DOHH2 (cell line): ENCODE data around the gene ABHD17B.

Source experiments
- H3F3A ChIP-seq: fragments of 200-600 bp; sonication (generic), shearing (Covaris generic); 2 replicates; pipeline ENCODE4 v1.6.0; 2016; ENCODE audit warnings: antibody characterized with exemption, mild to moderate bottlenecking; ENCODE audit not compliant: control insufficient read depth, insufficient read depth
- H3K27ac ChIP-seq: fragments of 200-600 bp; sonication (generic); 2 replicates; pipeline ENCODE4 v1.5.1; 2014; ENCODE audit warnings: low read depth, mild to moderate bottlenecking, low read length, moderate library complexity
- H3K27me3 ChIP-seq: fragments of 200-600 bp; sonication (generic); 2 replicates; pipeline ENCODE4 v1.6.1; 2014; ENCODE audit warnings: mild to moderate bottlenecking, low read length, mixed read lengths; ENCODE audit not compliant: control insufficient read depth
- H3K36me3 ChIP-seq: fragments of 200-600 bp; sonication (generic); 2 replicates; pipeline ENCODE4 v1.6.1; 2014; ENCODE audit warnings: mild to moderate bottlenecking, low read length, moderate library complexity, mixed read lengths; ENCODE audit not compliant: control insufficient read depth
- H3K4me1 ChIP-seq: fragments of 200-600 bp; sonication (generic); 2 replicates; pipeline ENCODE4 v1.6.1; 2014; ENCODE audit warnings: mild to moderate bottlenecking, low read length, mixed read lengths; ENCODE audit not compliant: control insufficient read depth
- H3K4me2 ChIP-seq: fragments of 200-600 bp; sonication (generic); 2 replicates; pipeline ENCODE4 v1.6.0; 2014; ENCODE audit warnings: mild to moderate bottlenecking, low read length, moderate library complexity
- H3K4me3 ChIP-seq: fragments of 200-600 bp; sonication (generic); 2 replicates; pipeline ENCODE4 v1.5.1; 2014; ENCODE audit warnings: mild to moderate bottlenecking, low read length, mixed read lengths
- H3K79me2 ChIP-seq: fragments of 200-600 bp; sonication (generic); 2 replicates; pipeline ENCODE4 v1.6.1; 2014; ENCODE audit warnings: mild to moderate bottlenecking, low read length, mixed read lengths; ENCODE audit not compliant: control insufficient read depth
- H3K9me2 ChIP-seq: fragments of 200-600 bp; sonication (generic); replicated peaks from 2 replicates; pipeline ENCODE4 v1.6.1; 2014; ENCODE audit warnings: mild to moderate bottlenecking, low read length, mixed read lengths; ENCODE audit not compliant: control insufficient read depth
- H3K9me3 ChIP-seq: fragments of 200-600 bp; sonication (generic); 2 replicates; pipeline ENCODE4 v1.6.1; 2014; ENCODE audit warnings: antibody characterized with exemption, low read length, mixed read lengths; ENCODE audit not compliant: control insufficient read depth, insufficient read depth
- H4K20me1 ChIP-seq: fragments of 200-600 bp; sonication (generic); 2 replicates; pipeline ENCODE4 v1.6.0; 2014; ENCODE audit warnings: low read depth, mild to moderate bottlenecking, antibody characterized with exemption, low read length, moderate library complexity; ENCODE audit not compliant: control insufficient read depth, insufficient read depth
- CTCF ChIP-seq: fragments of 200-600 bp; sonication (generic); IDR thresholded peaks from one replicate; pipeline ENCODE4 v1.5.1; 2014; ENCODE audit warnings: antibody characterized with exemption, mild to moderate bottlenecking, low read depth, low read length; ENCODE audit not compliant: poor library complexity, severe bottlenecking
- EZH2phosphoT487 ChIP-seq: fragments of 200-600 bp; sonication (generic); IDR thresholded peaks from 2 replicates; pipeline ENCODE4 v1.6.1; 2017; ENCODE audit warnings: borderline replicate concordance, mild to moderate bottlenecking, antibody characterized with exemption, low read length, moderate library complexity, mixed read lengths

The ABHD17B gene

GRCh38 chr9:71820403-71820921 is 90.5 kb downstream of the ABHD17B start:
- TF ChIP-seq EZH2phosphoT487 = no peak
- TF ChIP-seq CTCF = no peak
- Histone ChIP-seq H3K4me3 (no peak overlapping the region), H4K20me1 (no peaks in the 10 kb centered on the region)

GRCh38 chr9:71819115-71819739 is 91.8 kb downstream of the ABHD17B start:
- no peaks in the 10 kb centered on the region for H4K20me1 ChIP-seq
- H3K4me1 ChIP-seq = peaks cover 6% of the 10 kb centered on the region; the same call in 1 of the 2 replicates
- H3K9me2 ChIP-seq = no peaks in the 10 kb centered on the region
- no peak overlapping the region for H3K27ac ChIP-seq
- no peaks in the 10 kb centered on the region for H3F3A ChIP-seq
- no peak overlapping the region for H3K4me2 ChIP-seq
- H3K36me3 ChIP-seq = no peaks in the 10 kb centered on the region
- no peaks in the 10 kb centered on the region for H3K79me2 ChIP-seq
- no peaks in the 10 kb centered on the region for H3K9me3 ChIP-seq
- TF ChIP-seq EZH2phosphoT487 = no peak
- TF ChIP-seq CTCF = peak; percentile 69
- H3K27me3 ChIP-seq = no peaks in the 10 kb centered on the region
- H3K4me3 ChIP-seq = no peak overlapping the region

More at GRCh38 chr9:71820403-71820921, 90.5 kb downstream of the ABHD17B start:
- H3K27ac ChIP-seq = no peak overlapping the region
- H3K9me2 ChIP-seq = no peaks in the 10 kb centered on the region
- no peaks in the 10 kb centered on the region for H3F3A ChIP-seq
- H3K4me2 ChIP-seq = no peak overlapping the region
- H3K9me3 ChIP-seq = no peaks in the 10 kb centered on the region
- H3K79me2 ChIP-seq = no peaks in the 10 kb centered on the region
- H3K27me3 ChIP-seq = no peaks in the 10 kb centered on the region
- peaks cover 6% of the 10 kb centered on the region; the same call in 1 of the 2 replicates for H3K4me1 ChIP-seq
- H3K36me3 ChIP-seq = no peaks in the 10 kb centered on the region

- no peaks in the 10 kb centered on the region for H3K9me3 ChIP-seq
- H3K36me3 ChIP-seq = no peaks in the 10 kb centered on the region
- no peaks in the 10 kb centered on the region for H3K79me2 ChIP-seq
- no peak overlapping the region for H3K4me2 ChIP-seq
- TF ChIP-seq CTCF = no peak
- H3K27ac ChIP-seq = no peak overlapping the region
- H3K27me3 ChIP-seq = no peaks in the 10 kb centered on the region
- H4K20me1 ChIP-seq = no peaks in the 10 kb centered on the region
- H3K4me1 ChIP-seq = peaks cover 6% of the 10 kb centered on the region; the same call in 1 of the 2 replicates
- no peak overlapping the region for H3K4me3 ChIP-seq
- no peaks in the 10 kb centered on the region for H3K9me2 ChIP-seq
- H3F3A ChIP-seq = no peaks in the 10 kb centered on the region
Measured at GRCh38 chr9:71816916-71817451, 94.0 kb downstream of the ABHD17B start.
